GM21786 (cell line): ENCODE data around the gene ZNF48.

Experiments used
- ATAC-seq: cut with Tn5 transposase; IDR thresholded peaks from one replicate; pipeline ENCODE4 v1.9.1; 2021; ENCODE audit not compliant: unreplicated experiment

ZNF48 gene

DNA sequence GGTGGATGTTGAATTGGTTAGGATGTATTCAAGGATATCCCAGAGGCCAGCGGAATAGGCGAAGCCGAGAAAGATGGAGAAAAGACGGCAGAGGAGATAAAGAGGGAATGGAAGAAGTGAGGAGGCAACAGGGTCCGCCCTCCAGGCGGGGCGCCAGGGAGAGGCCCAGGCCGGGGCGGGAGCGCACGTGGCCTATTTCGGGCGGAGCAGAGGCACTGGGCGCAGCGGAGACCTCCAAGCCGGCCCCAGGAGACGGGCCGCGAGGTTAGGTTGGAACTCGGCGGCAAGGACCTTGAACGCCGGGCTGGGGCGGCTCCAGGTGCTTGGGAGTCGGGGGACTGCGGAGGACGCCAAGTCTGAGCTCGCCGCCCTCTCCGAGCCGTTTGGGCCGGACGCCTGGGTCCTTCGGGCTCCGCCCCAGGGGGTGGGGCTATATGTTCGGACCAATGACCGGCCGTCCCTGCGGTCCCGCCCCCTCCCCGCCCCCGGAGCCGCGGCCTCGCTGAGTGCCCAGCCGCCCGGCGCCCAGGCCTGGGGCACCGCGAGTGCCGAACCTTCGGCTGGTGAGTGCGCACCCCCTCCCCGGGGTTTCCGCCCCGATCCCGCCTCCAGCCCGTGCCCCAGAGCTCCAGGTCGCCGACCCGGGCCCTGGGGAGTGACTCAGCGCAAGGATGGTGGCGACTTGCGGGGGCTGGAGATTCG, 12.0 kb downstream of the ZNF48 start, which contains the start of gene ZNF771:
Gene ZNF771 (plus strand): TSS at position 505 of the 702 bp plus-strand sequence. CDS start 448 bp downstream, outside the sequence.
- ATAC-seq, result peak; percentile 85

- no peak for ATAC-seq
Measured at GRCh38 chr16:30407804-30408534, 12.7 kb downstream of the ZNF48 start.

GRCh38 chr16:30409125-30410060, 14.2 kb downstream of the ZNF48 start:
- ATAC-seq, result no peak

GRCh38 chr16:30413112-30413806, 18.0 kb downstream of the ZNF48 start:
- no peak for ATAC-seq

GRCh38 chr16:30414159-30414558, 18.9 kb downstream of the ZNF48 start:
- ATAC-seq, result no peak

DNA sequence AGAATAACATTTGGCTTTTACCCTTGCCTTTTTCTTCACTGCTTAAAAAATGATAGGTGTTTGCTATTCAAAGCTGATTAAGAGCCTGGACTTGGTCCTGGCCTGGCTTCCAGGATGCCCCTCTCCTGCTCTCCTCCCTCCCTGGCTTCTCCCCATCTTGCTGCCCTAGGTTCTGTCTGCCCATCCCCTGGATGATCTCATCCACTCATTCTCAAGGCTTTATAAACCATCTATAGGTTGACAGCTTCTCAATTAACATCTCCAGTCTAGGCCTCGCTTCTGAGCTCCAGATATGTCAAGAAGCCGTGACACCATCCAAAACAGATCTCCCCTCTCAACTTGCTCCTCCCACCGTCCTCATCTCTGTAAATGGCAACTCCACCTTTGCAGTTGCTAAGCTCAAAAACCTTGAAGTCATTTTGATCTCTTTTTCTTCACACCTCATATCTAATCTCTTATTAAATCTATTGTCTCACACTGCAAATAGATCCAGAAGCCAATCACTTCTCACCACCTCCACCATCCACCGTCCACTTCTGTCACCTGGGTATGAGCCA, 20.9 kb downstream of the ZNF48 start:
- ATAC-seq, result no peak

- no peak for ATAC-seq
Measured at GRCh38 chr16:30416624-30417528, 21.7 kb downstream of the ZNF48 start.

DNA sequence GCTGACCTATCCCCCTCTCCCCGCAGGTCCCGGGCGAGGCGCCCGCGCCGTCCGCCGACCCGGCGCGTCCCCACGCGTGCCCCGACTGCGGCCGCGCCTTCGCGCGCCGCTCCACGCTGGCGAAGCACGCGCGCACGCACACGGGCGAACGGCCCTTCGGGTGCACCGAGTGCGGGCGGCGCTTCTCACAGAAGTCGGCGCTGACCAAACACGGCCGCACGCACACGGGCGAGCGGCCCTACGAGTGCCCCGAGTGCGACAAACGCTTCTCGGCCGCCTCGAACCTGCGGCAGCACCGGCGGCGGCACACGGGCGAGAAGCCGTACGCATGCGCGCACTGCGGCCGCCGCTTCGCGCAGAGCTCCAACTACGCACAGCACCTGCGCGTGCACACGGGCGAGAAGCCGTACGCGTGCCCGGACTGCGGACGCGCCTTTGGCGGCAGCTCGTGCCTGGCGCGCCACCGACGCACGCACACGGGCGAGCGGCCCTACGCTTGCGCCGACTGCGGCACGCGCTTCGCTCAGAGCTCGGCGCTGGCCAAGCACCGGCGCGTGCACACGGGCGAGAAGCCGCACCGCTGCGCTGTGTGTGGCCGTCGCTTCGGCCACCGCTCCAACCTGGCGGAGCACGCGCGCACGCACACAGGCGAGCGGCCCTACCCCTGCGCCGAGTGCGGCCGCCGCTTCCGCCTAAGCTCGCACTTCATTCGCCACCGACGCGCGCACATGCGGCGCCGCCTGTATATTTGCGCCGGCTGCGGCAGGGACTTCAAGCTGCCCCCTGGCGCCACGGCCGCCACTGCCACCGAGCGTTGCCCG, 22.5 kb downstream of the ZNF48 start:
- peak; percentile 64 for ATAC-seq

DNA sequence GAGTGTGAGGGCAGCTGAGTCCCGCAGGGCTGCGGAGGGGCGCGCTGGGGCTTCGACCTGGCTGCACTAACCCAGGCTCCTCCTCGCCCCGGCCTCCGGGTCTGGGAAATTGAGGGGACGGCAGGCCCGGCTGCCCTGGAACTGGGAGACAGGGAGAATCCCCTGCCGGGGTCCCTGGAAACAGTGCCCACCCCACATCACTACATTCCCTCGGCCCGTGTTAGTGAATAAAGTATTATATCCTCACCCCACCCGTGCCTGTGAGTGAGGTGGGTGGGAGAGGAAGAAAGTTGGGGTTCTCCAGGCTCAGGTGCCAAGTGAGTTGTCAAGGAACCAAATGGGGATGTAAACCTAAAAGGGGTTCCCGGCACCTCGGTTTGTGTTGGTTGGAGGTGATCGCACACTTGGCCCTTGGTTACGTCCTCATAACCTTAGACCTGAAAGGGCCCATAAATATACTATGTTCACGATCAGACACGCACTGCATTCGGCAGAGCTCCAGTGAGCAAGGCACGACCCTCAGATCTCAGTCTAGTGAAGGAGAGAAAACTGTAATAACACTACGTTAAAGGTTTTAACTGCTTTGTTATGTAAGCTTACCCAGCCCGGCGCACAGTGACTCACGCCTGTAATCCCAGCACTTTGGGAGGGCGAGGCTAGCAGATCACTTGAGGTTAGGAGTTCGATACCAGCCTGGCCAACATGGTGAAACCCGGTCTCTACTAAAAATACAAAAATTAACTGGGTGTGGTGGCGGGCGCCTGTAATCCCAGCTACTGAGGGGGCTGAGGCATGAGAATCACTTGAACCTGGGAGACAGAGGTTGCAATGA, 23.3 kb downstream of the ZNF48 start:
- no peak for ATAC-seq

GRCh38 chr16:30421010-30421409, 25.8 kb downstream of the ZNF48 start:
- ATAC-seq, result no peak

- no peak for ATAC-seq
Measured at GRCh38 chr16:30428055-30428454, 32.8 kb downstream of the ZNF48 start.

- ATAC-seq, result no peak
Measured at GRCh38 chr16:30429418-30429677, 34.1 kb downstream of the ZNF48 start.

DNA sequence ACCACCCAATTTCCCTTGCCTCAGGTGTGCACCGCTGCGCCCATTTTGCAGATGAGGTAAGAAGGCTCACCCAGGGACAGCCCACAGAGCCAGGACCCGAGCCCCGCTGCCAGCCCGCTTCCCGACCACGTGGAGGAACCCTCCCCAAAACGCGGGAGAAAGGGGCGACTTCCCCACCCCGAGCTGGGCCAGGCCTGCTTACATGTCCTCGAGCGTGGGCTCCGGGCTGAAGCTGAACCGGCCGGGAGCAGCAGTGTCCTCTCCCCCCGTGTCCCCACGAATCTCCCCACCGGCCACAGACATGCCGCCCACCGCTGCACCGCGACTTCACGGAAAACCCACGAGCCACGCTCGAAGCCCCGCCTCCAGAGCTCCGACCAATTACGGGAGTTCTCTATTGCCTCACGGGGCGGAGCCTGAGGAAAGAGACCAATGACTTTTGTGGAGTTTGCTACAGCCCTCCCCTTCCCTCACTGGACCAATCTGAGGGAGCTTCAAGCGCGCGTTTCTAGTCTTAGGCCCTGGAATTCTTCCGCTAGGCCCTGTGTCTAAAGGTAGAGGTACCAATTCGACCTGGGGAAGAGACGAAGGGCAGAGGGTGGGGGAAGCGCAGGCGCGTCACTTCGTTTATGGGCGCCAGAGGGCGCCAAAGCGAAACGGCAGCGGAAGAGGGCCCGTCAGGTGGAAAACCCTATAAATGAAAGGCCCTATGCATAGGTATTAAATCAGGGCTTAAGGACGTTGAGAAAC, 34.6 kb downstream of the ZNF48 start, which contains the start of gene DCTPP1:
Gene DCTPP1 (minus strand): TSS at position 353 of the 750 bp plus-strand sequence. CDS start 50 bp downstream, at position 303.
- peak; percentile 95 for ATAC-seq

- peak; percentile 7 for ATAC-seq
Measured at GRCh38 chr16:30430428-30430970, 35.3 kb downstream of the ZNF48 start.

DNA sequence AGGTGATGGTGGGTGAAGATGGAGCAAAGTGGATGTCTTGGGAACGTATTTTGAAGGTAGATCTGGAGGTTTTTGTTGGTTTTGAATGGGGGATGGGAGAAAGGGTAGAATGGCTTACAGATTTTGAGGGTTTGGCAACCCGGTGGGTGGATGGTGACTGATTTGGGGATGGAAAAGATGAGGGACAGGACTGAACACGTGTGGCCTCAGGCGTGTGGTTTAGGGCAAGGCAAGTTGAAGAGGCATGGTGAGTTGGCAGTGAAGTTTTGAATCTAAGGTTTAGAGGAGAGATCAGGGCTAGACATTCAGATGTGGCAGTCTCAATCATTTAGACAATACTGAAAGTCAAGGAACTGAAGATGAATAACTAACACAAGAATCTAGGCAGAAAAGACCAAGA, 39.6 kb downstream of the ZNF48 start:
- ATAC-seq, result no peak

DNA sequence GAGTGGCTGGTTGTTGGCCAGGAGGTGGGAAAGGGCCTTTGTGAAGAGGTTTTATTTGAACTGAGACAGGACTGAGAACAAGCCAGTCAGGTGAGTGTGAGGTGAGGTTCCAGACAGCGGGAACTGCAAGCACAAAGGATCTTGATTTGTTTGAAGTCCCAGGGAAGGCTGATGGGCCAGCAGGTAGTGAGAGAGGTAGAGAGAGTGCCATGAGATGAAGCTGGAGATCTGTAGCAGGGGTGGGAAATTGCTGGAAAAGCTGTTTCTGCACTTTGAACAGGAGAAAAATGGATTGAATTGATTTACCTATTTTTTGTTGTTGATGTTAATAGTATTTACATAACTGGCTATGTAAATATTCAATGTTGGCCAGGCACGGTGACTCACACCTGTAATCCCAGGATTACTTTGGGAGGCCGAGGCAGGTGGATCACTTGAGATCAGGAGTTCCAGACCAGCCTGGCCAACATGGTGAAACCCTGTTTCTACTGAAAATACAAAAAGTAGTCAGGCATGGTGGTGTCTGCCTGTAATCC, 42.4 kb downstream of the ZNF48 start:
- ATAC-seq, result no peak

- no peak for ATAC-seq
Measured at GRCh38 chr16:30438835-30439234, 43.6 kb downstream of the ZNF48 start.
